Activated T-helper 1 cell treated with anti-CD3 and anti-CD28 coated beads, Interleukin-12 subunit alpha, Interleukin-12 subunit beta, Interleukin-2, Interleukin-4 antibody, amounts not matched to agents 30 ng/mL and 10 ng/mL and 1 ng/mL, durations not matched to agents 14 hours and 24 hours and 36 hours (primary cell): ENCODE results near the gene MTCP1. TPM values are rescaled to one million over a fixed set of nuclear protein-coding genes. Genes with fewer than 3 reads are reported as not detected.

ENCODE experiments used
- DNase-seq: peaks from one replicate; pipeline ENCODE4 v3.0.0; 2021; ENCODE audit warnings: low spot score
- H3K27ac Mint-ChIP-seq: one replicate; pipeline ENCODE4 v1.8.0; 2021; ENCODE audit warnings: mild to moderate bottlenecking, mixed read lengths
- H3K27me3 Mint-ChIP-seq: one replicate; pipeline ENCODE4 v1.8.0; 2022; ENCODE audit warnings: mild to moderate bottlenecking, moderate library complexity, mixed read lengths; ENCODE audit not compliant: insufficient read depth
- H3K36me3 Mint-ChIP-seq: one replicate; pipeline ENCODE4 v1.8.0; 2021; ENCODE audit warnings: low read depth, mixed read lengths
- H3K4me1 Mint-ChIP-seq: one replicate; pipeline ENCODE4 v1.8.0; 2021; ENCODE audit warnings: low read depth, mixed read lengths
- H3K4me3 Mint-ChIP-seq: one replicate; pipeline ENCODE4 v1.8.0; 2021; ENCODE audit warnings: mild to moderate bottlenecking, moderate library complexity, mixed read lengths
- H3K9me3 Mint-ChIP-seq: one replicate; pipeline ENCODE4 v1.8.0; 2021; ENCODE audit warnings: mixed read lengths
- intact Hi-C: fragments of 100-400 bp; cut with micrococcal nuclease; formaldehyde crosslinking; loops from one replicate; pipeline ENCODE4 v1.15.1; 2024
- total RNA-seq: library from RNA; stranded (reverse); gene quantifications from 2 replicates; pipeline ENCODE4 v1.2.3, GENCODE V29; 2022

MTCP1 gene
- total RNA-seq, 1 donor from 2014 or later: 12.7 TPM

DNA sequence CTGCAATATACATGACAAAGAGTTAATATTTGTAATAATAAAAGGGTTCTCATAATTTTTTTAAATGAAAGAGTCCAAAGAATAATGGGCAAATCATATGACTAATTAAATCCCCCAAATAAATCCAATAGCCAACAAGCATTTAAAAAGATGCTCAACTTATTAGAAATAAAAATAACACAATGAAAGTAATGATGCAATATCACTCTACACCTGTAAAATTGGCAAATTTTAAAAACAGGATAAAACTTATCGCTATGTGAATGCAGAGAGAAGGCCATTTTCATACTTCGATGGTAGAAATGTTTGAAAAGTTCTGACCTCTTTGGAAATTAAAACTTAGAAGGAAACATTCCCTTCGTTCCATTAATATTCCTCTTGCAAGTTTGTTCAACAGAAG, 50.3 kb downstream of the MTCP1 start:
- Mint-ChIP-seq H3K27ac (no peak overlapping the region), H3K4me3 (no peak overlapping the region), H3K36me3 (no peaks in the 10 kb centered on the region), H3K27me3 (peaks cover 22% of the 10 kb centered on the region), H3K9me3 (no peaks in the 10 kb centered on the region), H3K4me1 (no peaks in the 10 kb centered on the region)
- DNase-seq: no peak
- intact Hi-C loops: no loop called here

Other genes starting within 250 kb of the MTCP1 start
- not detected in 2 replicates for gene SMIM9, start 236.5 kb downstream of the MTCP1 start, total RNA-seq
- 23.6 and 24.1 TPM in 2 replicates for gene F8A1, start 184.8 kb downstream of the MTCP1 start, total RNA-seq
- 2.7 and 2.9 TPM in 2 replicates for gene F8, start 48.4 kb downstream of the MTCP1 start, total RNA-seq
- 74.1 and 79.1 TPM in 2 replicates for gene FUNDC2, start 44.3 kb downstream of the MTCP1 start, total RNA-seq
- 1.3 and 3.0 TPM in 2 replicates for gene CMC4, start within 50 bp of the MTCP1 start, total RNA-seq
- 28.9 and 30.5 TPM in 2 replicates for gene BRCC3, start 372 bp upstream of the MTCP1 start, total RNA-seq
- 73.0 and 74.6 TPM in 2 replicates for gene VBP1, start 145.3 kb upstream of the MTCP1 start, total RNA-seq
- gene RAB39B, start 193.4 kb upstream of the MTCP1 start, total RNA-seq: 11.4 and 12.5 TPM in 2 replicates